Sigmoid colon (tissue), 4 donors: ENCODE results near the gene DYNLRB2.

Source experiments
- CTCF ChIP-seq, 4 experiments: fragments of 450-650 bp in 3 of 4; fragments of 200-600 bp in 1 of 4; IDR thresholded peaks; one replicate each; pipeline ENCODE4 v1.5.1; 2016 to 2019; ENCODE audit warnings: antibody characterized with exemption in 4 of 4, mild to moderate bottlenecking in 3 of 4, moderate library complexity in 2 of 4
- EP300 ChIP-seq, 4 donors: sonication (generic); formaldehyde crosslinking; IDR thresholded peaks; one replicate each; pipeline ENCODE4 v1.6.1; 2017; ENCODE audit warnings: antibody characterized with exemption in 4 of 4

GRCh38 chr16:80577485-80578280, 36.9 kb downstream of the DYNLRB2 start:
- TF ChIP-seq CTCF (IDR thresholded peaks at IDR 0.05) (no peak), EP300 (IDR thresholded peaks at IDR 0.05) (no peak)
